Spinal cord (tissue), 10 donors: Measurements from ENCODE around the gene SLC16A11. TPM values are rescaled to one million over a fixed set of nuclear protein-coding genes. Genes with fewer than 3 reads are reported as not detected.
A peak's percentile ranks its signal among the peaks of the same experiment; 100 is the strongest.
"Not testable (repeated sequence)": the region's sequence is repeated elsewhere in the genome, so short reads cannot be mapped to it uniquely, and the experiment has no call there.

Experiments
- DNase-seq, 6 donors: peaks; one replicate each; pipeline versions ENCODE4 v3.0.0 to v3.0.0-alpha.2; 2013 to 2015; ENCODE audit warnings: low spot score in 6 of 6, low read depth in 4 of 6
- H3K27ac ChIP-seq: one replicate; pipeline ENCODE4 v1.5.1; 2013; ENCODE audit warnings: low read depth, low read length, control low read depth
- H3K27me3 ChIP-seq: one replicate; pipeline ENCODE4 v1.6.1; 2013; ENCODE audit warnings: low read length; ENCODE audit not compliant: control insufficient read depth, insufficient read depth
- H3K36me3 ChIP-seq: one replicate; pipeline ENCODE4 v1.6.1; 2013; ENCODE audit warnings: low read length; ENCODE audit not compliant: control insufficient read depth, insufficient read depth
- H3K4me1 ChIP-seq: one replicate; pipeline ENCODE4 v1.6.1; 2013; ENCODE audit warnings: low read length; ENCODE audit not compliant: control insufficient read depth, insufficient read depth
- H3K4me3 ChIP-seq: one replicate; pipeline ENCODE4 v1.5.1; 2013; ENCODE audit warnings: low read depth, low read length, control low read depth
- H3K9me3 ChIP-seq: one replicate; pipeline ENCODE4 v1.6.1; 2013; ENCODE audit warnings: low read length; ENCODE audit not compliant: control insufficient read depth, insufficient read depth
- WGBS: methylation state at CpG from one replicate; pipeline ENCODE4 v1.1.5; 2013; ENCODE audit warnings: missing lambda C conversion rate; ENCODE audit not compliant: insufficient coverage; 5-methylcytosine and 5-hydroxymethylcytosine counted together
- polyA plus RNA-seq, 2 donors: library from polyadenylated mRNA; unstranded; fragments of 120-200 nt; gene quantifications; one replicate each; pipeline ENCODE4 v1.2.1, GENCODE V29; 2013; ENCODE audit not compliant: insufficient read length in 2 of 2
- total RNA-seq, 2 donors: library from RNA; depleted of rRNA in 1 of 2; stranded (reverse); fragments of 120-200 nt in 1 of 2; fragments of >200 nt in 1 of 2; gene quantifications; one replicate each; pipeline versions ENCODE4 v1.2.3 to v1.2.4, GENCODE V29; 2013 to 2014
- donor health status: healthy.

The SLC16A11 gene
- total and polyA plus RNA-seq, 4 donors, result 0.20 to 2.5 (median 0.74) TPM

- 62% methylated on average over 10 of the region's 10 CpGs for WGBS
Measured at GRCh38 chr17:7001318-7001961, 42.5 kb downstream of the SLC16A11 start.

GRCh38 chr17:6998855-6999508 lies 44.9 kb downstream of the SLC16A11 start:
- H3K9me3 ChIP-seq, result no peaks in the 10 kb centered on the region
- peaks cover 39% of the 10 kb centered on the region for H3K36me3 ChIP-seq
- H3K27ac ChIP-seq, result no peak overlapping the region
- DNase-seq, result no peak
- no peak overlapping the region for H3K4me3 ChIP-seq
- H3K27me3 ChIP-seq, result peaks cover 19% of the 10 kb centered on the region
- peaks cover 21% of the 10 kb centered on the region for H3K4me1 ChIP-seq
- WGBS, result 90% methylated on average over 6 of the region's 11 CpGs

More at GRCh38 chr17:7001318-7001961, 42.5 kb downstream of the SLC16A11 start:
- H3K36me3 ChIP-seq, result peaks cover 36% of the 10 kb centered on the region
- peaks cover 7% of the 10 kb centered on the region for H3K27me3 ChIP-seq
- DNase-seq, result peak in 1 of 6 donors; percentile 69
- H3K27ac ChIP-seq, result no peak overlapping the region
- H3K4me3 ChIP-seq, result no peak overlapping the region
- no peaks in the 10 kb centered on the region for H3K9me3 ChIP-seq
- peaks cover 11% of the 10 kb centered on the region for H3K4me1 ChIP-seq

GRCh38 chr17:6997171-6997570 lies 46.7 kb downstream of the SLC16A11 start:
- 94% methylated on average over 6 of the region's 8 CpGs for WGBS

DNA sequence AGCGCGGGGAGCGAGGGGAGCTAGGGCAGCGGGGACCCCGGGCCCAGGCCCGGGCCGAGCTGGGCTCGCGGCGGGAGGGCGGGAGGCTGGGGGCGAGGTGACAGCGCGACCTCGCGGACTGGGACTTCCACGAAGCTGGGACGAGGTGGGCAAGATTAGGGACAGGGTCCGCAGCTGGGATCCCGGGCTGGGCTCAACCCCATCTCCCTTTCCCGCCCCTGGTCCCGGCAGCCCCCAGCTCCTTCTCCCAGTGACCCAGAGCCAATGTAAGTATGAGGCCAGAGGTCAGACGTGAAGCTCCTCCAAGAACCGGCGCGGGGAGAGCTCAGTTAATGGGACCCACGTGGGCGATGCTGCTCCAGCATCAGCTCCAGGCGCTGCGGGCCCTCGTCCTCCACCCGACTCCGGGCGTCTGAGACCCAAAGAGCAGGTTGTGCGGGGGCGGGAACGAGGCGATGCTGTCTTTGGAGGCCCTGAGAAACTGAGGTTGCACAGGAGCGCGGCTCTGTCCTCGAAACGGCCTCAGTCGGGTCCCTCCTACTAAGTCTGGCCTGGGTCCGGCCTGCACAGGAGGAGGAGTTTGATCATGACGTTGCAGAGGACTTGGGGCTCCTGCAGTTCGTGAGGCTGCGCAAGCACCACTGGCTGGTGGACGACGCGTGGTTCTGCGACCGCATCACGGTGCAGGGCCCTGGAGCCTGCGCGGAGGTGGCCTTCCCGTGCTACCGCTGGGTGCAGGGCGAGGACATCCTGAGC lies 47.5 kb downstream of the SLC16A11 start:
- no peak overlapping the region for H3K4me3 ChIP-seq
- DNase-seq, result peak in 1 of 6 donors; percentile 34

More at GRCh38 chr17:6997171-6997570, 46.7 kb downstream of the SLC16A11 start:
- Histone ChIP-seq H3K4me3 (no peak overlapping the region), H3K4me1 (peaks cover 18% of the 10 kb centered on the region), H3K36me3 (peaks cover 39% of the 10 kb centered on the region), H3K27me3 (peaks cover 19% of the 10 kb centered on the region), H3K9me3 (no peaks in the 10 kb centered on the region), H3K27ac (no peak overlapping the region)
- no peak for DNase-seq

GRCh38 chr17:6995500-6996255 lies 48.2 kb downstream of the SLC16A11 start, which contains the start of gene ALOX12:
Gene ALOX12 (plus strand): TSS chr17:6996049. CDS start chr17:6996118, 69 bp downstream.
- WGBS, result 15% methylated on average over 64 of the region's 64 CpGs
- DNase-seq, result no peak
- H3K27me3 ChIP-seq, result peaks cover 19% of the 10 kb centered on the region
- no peaks in the 10 kb centered on the region for H3K9me3 ChIP-seq
- H3K4me3 ChIP-seq, result no peak within 1 kb of the TSS
- no peak within 1 kb of the TSS for H3K27ac ChIP-seq
- H3K36me3 ChIP-seq, result peaks cover 29% of the 10 kb centered on the region
- H3K4me1 ChIP-seq, result peaks cover 18% of the 10 kb centered on the region

More for the DNA sequence above, 47.5 kb downstream of the SLC16A11 start:
- Histone ChIP-seq H3K27me3 (peaks cover 19% of the 10 kb centered on the region), H3K27ac (no peak overlapping the region), H3K9me3 (no peaks in the 10 kb centered on the region), H3K4me1 (peaks cover 18% of the 10 kb centered on the region), H3K36me3 (peaks cover 36% of the 10 kb centered on the region)
- 31% methylated on average over 58 of the region's 58 CpGs for WGBS

DNA sequence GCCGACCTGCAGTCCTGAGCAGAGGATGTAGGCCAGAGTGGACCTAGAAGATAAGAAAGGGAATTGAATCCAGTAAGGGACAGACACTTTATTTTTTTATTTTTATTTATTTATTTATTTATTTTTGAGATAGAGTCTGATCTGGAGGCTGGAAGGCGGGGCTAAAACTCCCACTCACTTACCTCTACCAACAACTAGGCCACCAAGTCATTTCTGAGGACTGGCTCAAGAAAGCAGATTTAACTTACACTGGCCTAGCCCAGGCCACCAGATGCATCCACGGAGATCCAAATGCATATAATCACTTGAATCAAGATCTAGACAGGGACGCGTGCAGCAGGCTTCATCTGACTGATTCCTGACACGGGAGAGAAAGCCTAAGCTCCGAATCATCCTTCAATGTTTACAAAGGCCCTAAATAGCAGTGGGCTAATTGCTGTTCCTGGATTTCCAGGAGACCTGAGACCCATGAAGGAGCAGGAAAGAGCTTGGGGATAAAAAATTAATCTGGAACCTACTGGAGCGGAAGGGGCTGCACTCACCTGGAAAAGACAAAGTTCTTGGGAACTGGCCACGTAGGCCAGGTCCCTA lies 49.1 kb downstream of the SLC16A11 start:
- no peak overlapping the region for H3K27ac ChIP-seq
- no peaks in the 10 kb centered on the region for H3K9me3 ChIP-seq
- peaks cover 24% of the 10 kb centered on the region for H3K36me3 ChIP-seq
- WGBS, result 84% methylated on average over 6 of the region's 9 CpGs
- H3K27me3 ChIP-seq, result peaks cover 19% of the 10 kb centered on the region
- peaks cover 18% of the 10 kb centered on the region for H3K4me1 ChIP-seq
- DNase-seq, result no peak
- no peak overlapping the region for H3K4me3 ChIP-seq

GRCh38 chr17:6994118-6994598 lies 49.7 kb downstream of the SLC16A11 start:
- WGBS, result 91% methylated on average over 1 of the region's 10 CpGs
- no peak overlapping the region for H3K27ac ChIP-seq
- no peaks in the 10 kb centered on the region for H3K9me3 ChIP-seq
- DNase-seq, result peak in 1 of 6 donors; percentile 43
- H3K4me1 ChIP-seq, result peaks cover 18% of the 10 kb centered on the region
- no peak overlapping the region for H3K4me3 ChIP-seq
- peaks cover 19% of the 10 kb centered on the region for H3K27me3 ChIP-seq
- H3K36me3 ChIP-seq, result peaks cover 18% of the 10 kb centered on the region

- H3K4me3 ChIP-seq, DNase-seq, H3K9me3 ChIP-seq, H3K27ac ChIP-seq: not testable (repeated sequence)
- WGBS, result 88% methylated on average over 3 of the region's 5 CpGs
- Histone ChIP-seq H3K36me3 (peaks cover 14% of the 10 kb centered on the region), H3K4me1 (peaks cover 18% of the 10 kb centered on the region), H3K27me3 (peaks cover 19% of the 10 kb centered on the region)
Measured at GRCh38 chr17:6993613-6994056, 50.3 kb downstream of the SLC16A11 start.
